Activated naive CD8-positive, alpha-beta T cell treated with anti-CD3 and anti-CD28 coated beads, Interleukin-2, amount 50 U/mL, for 16 hours (primary cell): ENCODE measurements around the gene FOXD1.
"Not testable (repeated sequence)": the region's sequence is repeated elsewhere in the genome, so short reads cannot be mapped to it uniquely, and the experiment has no call there.

Experiments used
- DNase-seq: peaks from one replicate; pipeline ENCODE4 v3.0.0-alpha.2; 2020; ENCODE audit warnings: low read depth, low spot score

The FOXD1 gene

GRCh38 chr5:73464016-73464745 is 15.6 kb upstream of the FOXD1 start:
- no peak for DNase-seq

- DNase-seq = no peak
Observed at GRCh38 chr5:73460133-73460532, 11.6 kb upstream of the FOXD1 start.

- no peak for DNase-seq
Observed at GRCh38 chr5:73459366-73459765, 10.8 kb upstream of the FOXD1 start.

GRCh38 chr5:73456462-73456861 is 7.9 kb upstream of the FOXD1 start:
- DNase-seq = not testable (repeated sequence)

GRCh38 chr5:73454379-73455036 is 5.9 kb upstream of the FOXD1 start:
- DNase-seq = no peak

GRCh38 chr5:73452215-73452614 is 3.6 kb upstream of the FOXD1 start:
- no peak for DNase-seq

- peak; percentile 34 for DNase-seq
Observed at GRCh38 chr5:73451224-73452130, 2.9 kb upstream of the FOXD1 start.

- no peak for DNase-seq
Observed at GRCh38 chr5:73450672-73451223, 2.2 kb upstream of the FOXD1 start.

- DNase-seq = no peak
Observed at GRCh38 chr5:73450137-73450536, 1.6 kb upstream of the FOXD1 start.

- no peak for DNase-seq
Observed at GRCh38 chr5:73447530-73448462, 781 bp downstream of the FOXD1 start.

- no peak for DNase-seq
Observed at GRCh38 chr5:73446631-73447529, 1.7 kb downstream of the FOXD1 start.

- DNase-seq = no peak
Observed at GRCh38 chr5:73445665-73446630, 2.6 kb downstream of the FOXD1 start.

GRCh38 chr5:73444499-73445438 is 3.8 kb downstream of the FOXD1 start:
- no peak for DNase-seq

GRCh38 chr5:73443829-73444498 is 4.6 kb downstream of the FOXD1 start:
- DNase-seq = no peak

- DNase-seq = no peak
Observed at GRCh38 chr5:73442996-73443627, 5.5 kb downstream of the FOXD1 start.

- no peak for DNase-seq
Observed at GRCh38 chr5:73442231-73442811, 6.3 kb downstream of the FOXD1 start.
